GM18858 (cell line): ENCODE data around the gene ACR.
"Not testable (repeated sequence)": the region's sequence is repeated elsewhere in the genome, so short reads cannot be mapped to it uniquely, and the experiment has no call there.

Experiments
- ATAC-seq: cut with Tn5 transposase; IDR thresholded peaks from one replicate; pipeline ENCODE4 v1.9.1; 2021; ENCODE audit not compliant: unreplicated experiment

ACR gene

GRCh38 chr22:50730941-50731661 is 6.9 kb upstream of the ACR start:
- ATAC-seq, result no peak

GRCh38 chr22:50731811-50732624 is 6.0 kb upstream of the ACR start:
- no peak for ATAC-seq

GRCh38 chr22:50732681-50733080 is 5.3 kb upstream of the ACR start:
- no peak for ATAC-seq

GRCh38 chr22:50733521-50734342 is 4.3 kb upstream of the ACR start:
- no peak for ATAC-seq

GRCh38 chr22:50734343-50734771 is 3.6 kb upstream of the ACR start:
- ATAC-seq, result no peak

- ATAC-seq, result no peak
Measured at GRCh38 chr22:50734986-50735738, 2.8 kb upstream of the ACR start.

- no peak for ATAC-seq
Measured at GRCh38 chr22:50735739-50736030, 2.3 kb upstream of the ACR start.

- no peak for ATAC-seq
Measured at GRCh38 chr22:50738649-50739227, 734 bp downstream of the ACR start.

GRCh38 chr22:50739279-50739691 is 1.3 kb downstream of the ACR start:
- ATAC-seq, result no peak

GRCh38 chr22:50739894-50740293 is 1.9 kb downstream of the ACR start:
- ATAC-seq, result no peak

GRCh38 chr22:50740714-50741113 is 2.7 kb downstream of the ACR start:
- ATAC-seq, result not testable (repeated sequence)

- ATAC-seq, result not testable (repeated sequence)
Measured at GRCh38 chr22:50744424-50744823, 6.4 kb downstream of the ACR start.

GRCh38 chr22:50747521-50747920 is 9.5 kb downstream of the ACR start:
- not testable (repeated sequence) for ATAC-seq

- not testable (repeated sequence) for ATAC-seq
Measured at GRCh38 chr22:50748630-50749029, 10.6 kb downstream of the ACR start.

- ATAC-seq, result not testable (repeated sequence)
Measured at GRCh38 chr22:50749302-50750074, 11.5 kb downstream of the ACR start.

- not testable (repeated sequence) for ATAC-seq
Measured at GRCh38 chr22:50755251-50755650, 17.2 kb downstream of the ACR start.

GRCh38 chr22:50756406-50756805 is 18.4 kb downstream of the ACR start:
- ATAC-seq, result not testable (repeated sequence)

GRCh38 chr22:50756949-50757491 is 19.0 kb downstream of the ACR start:
- ATAC-seq, result not testable (repeated sequence)

GRCh38 chr22:50759597-50760341 is 21.8 kb downstream of the ACR start:
- ATAC-seq, result not testable (repeated sequence)
